ENCODE measurements around the gene JARID2.
"Not testable (repeated sequence)": the region's sequence is repeated elsewhere in the genome, so short reads cannot be mapped to it uniquely, and the experiment has no call there.

JARID2 gene

DNA sequence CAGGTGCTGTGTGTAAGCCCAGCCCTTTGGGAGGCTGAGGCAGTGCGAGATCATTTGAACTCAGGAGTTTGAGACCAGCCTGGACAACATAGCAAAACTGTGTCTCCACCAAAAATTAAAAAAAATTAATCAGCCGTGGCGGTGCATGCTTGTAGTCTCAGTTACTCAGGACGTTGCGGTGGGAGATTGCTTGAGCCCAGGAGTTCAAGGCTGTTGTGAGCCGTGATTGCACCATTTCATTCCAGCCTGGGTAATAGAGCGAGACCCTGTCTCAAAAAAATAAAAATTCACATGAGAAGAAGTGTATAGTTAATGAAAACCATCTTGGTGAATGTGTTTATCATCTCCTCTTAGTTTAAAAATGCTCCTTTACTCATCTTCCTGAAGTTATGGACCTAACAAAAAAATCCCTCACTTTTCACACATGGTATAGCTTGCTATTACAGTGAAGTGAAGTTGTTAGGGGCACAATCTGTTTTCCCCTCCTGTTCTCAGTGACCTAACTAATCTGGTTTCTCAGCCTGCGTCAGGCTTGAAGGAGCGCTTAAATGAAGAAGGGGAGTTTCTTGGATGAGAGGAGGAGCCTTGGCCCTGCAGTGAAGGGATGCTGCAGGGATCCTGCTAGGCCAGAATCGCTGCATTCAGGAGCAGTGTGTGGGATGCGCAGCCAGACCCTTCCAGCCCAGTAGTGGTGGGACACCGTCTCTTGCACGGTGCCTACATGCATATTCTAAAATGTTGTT, 45.3 kb downstream of the JARID2 start:
- no peak for DNase-seq

GRCh38 chr6:15292721-15293302, 46.9 kb downstream of the JARID2 start:
- no peak for DNase-seq

- DNase-seq = no peak
Observed at GRCh38 chr6:15293674-15294073, 47.8 kb downstream of the JARID2 start.

DNA sequence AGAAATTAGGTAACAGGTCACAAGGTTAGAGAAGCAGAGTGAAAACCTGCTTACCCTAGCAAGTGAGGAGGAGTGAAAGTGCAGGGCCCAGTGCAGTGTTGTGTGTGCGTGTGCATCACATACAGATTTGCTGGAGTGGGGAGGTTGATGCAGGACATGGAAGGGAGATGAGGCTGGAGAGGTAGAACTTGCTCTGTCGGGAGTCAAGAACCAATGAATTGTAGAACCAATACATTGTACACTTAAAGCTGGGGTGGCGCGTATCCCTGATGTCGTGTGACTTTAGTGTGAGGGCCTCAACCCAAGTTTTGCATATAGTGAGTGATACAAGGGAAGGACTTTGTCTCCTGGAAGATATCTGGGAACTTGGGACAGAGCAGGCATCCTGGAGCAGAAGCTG, 48.6 kb downstream of the JARID2 start:
- no peak for DNase-seq

DNA sequence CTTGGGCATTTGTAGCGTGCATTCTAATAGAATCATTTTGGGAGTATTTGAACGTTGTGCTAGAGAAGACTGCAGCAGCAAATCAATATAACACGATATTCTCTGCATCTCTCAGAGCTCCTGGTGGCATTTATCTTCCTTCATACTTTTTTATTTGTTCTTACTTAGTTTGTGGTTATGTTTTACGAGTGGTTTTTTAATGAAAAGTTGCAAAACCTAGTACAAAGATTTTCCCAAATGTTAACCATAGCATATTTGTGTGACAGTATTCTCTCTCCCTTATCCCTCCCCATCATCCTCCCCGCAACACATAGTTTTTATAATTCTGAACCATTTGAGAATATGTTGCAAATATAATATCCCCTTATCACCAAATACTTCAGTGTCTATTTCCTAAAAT, 50.4 kb downstream of the JARID2 start:
- DNase-seq = no peak

DNA sequence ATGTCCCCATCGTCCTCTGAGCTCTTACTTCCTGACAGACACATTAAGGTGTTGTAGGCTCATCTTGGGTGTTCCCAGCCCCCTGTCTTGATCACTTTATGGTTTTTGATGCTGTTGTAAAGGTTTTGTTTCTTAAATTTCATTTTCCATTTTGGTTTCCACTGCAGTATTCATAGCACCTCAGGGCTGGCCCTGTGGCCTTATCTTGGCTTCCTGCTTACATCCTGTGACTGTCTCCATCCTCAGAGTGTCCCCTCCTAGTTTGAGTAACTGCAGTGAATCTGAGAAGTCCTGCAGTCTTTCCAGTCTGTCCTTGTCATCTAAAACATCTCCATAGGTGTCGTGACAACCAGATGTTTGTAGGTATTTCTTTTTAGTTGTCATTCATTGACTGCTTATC, 50.9 kb downstream of the JARID2 start:
- DNase-seq = no peak

DNA sequence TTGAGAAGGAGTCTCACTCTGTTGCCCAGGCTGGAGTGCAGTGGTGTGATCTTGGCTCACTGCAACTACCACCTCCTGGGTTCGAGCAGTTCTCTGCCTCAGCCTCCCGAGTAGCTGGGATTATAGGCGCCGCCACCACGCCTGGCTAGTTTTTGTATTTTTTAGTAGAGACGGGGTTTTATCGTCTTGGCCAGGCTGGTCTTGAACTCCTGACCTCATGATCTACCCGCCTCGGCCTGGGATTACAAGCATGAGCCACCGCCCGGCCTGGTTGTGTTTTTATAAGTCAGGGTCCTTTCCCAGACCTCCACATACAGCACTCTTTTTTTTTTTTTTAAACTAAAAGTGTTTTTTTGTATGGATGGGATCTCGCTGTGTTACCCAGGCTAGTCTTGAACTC, 51.3 kb downstream of the JARID2 start:
- not testable (repeated sequence) for DNase-seq

GRCh38 chr6:15297895-15298590, 52.2 kb downstream of the JARID2 start:
- no peak for DNase-seq

DNA sequence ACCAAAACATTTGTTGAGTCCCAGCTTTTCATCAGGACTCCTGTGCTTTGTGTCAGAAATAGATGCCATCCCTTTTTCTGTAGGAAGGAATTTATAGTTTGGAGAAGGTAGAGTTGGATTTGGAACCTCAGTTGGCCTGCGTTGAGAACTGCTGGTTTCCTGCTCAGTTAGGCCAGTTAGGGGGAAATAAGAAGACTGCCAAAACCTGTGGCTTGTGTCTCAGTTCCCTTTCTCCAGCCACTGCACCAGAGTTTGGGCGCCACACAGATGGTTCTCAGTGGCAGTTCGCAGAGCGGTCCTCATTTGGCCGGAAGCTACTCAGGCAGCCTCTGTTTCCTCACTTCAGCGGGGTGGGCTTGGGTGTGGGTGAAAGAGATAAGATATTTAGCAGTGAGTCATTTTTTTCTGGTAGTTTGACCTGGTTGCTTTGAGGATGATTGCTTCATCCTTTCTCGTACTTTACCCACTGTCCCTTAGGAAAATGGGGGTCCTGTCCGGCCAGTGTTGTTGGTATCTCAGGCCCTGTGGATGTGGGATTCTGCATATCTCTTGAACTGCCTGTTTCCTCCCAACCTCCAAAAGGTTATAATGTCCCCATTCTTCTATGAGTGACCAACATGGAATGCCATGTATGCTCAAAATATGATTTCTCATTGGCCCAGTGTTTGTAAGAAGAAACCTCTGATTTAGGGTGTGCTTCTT, 53.7 kb downstream of the JARID2 start:
- no peak for DNase-seq

DNA sequence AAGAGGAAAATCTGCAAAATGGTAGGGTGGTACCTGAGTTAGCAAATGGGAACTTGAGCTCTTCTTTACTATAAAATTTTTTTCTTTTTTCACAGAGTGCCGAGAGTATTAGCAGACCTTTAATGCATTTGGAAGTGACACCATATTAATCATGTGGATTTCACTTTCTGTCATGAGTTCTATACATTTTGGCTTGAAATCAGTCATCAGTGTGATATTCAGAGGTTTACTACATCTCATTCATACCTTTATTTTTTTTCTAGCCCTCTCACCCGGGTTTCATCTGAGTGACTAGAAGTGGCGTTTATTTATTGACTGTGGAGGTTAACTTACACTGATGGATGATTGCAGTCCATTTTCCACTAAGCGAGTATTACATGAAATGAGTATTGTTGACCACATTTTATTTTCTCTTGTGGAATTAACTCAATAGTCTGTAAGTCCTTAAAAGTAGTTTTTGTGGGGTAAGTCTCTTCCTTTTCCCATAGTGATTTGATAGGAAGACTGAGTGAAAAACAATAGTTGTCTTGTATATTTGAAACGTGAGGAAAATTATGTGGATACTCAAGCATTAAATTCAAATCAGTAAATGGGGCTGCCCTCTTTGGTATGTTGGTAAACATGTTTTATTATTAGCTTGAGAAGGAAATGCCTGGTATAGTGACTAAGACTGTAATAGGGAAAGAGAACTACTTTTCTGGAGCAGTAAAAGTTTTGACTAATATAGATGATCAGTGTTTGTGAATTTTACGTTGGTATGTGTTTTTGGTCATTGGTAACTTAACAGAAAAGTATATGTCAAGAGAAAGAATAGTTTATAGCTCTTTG, 55.5 kb downstream of the JARID2 start:
- DNase-seq = no peak

GRCh38 chr6:15303162-15303919, 57.5 kb downstream of the JARID2 start:
- DNase-seq = no peak

GRCh38 chr6:15303920-15304291, 58.0 kb downstream of the JARID2 start:
- DNase-seq = no peak

DNA sequence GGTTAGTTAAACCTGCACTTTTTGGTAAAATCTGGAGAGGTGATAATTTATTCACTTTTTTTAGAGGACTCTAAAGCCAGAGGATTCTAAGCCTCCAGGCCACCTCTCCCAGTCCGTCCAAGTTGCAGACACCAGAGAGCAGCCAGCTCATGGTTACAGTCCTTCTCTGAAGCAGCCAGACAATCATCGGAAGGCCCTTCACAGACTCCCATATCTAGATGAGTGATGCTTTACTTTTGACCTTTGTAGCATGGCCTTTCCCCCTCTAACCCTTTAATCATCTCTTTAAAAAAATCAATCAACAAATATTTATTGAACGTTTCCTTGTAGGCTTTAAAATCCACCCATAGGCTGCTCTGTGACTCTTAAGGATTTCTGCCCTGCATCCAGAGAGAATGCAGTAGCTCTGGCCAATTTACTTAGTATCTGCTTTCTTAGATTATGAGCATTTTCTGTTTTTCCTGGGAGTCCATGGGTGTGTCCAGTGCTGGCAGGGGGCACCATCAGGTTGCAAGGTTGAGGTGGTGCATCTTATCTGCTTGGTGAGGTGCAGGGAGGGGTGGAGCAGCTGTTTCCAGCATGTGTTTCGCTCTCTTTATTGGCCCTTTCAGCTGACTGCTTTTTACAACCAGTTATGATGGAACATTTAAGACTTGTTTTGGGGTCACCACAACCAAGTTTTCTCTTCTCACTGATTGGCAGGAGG, 58.6 kb downstream of the JARID2 start:
- no peak for DNase-seq

GRCh38 chr6:15305496-15305895, 59.6 kb downstream of the JARID2 start:
- no peak for DNase-seq

DNA sequence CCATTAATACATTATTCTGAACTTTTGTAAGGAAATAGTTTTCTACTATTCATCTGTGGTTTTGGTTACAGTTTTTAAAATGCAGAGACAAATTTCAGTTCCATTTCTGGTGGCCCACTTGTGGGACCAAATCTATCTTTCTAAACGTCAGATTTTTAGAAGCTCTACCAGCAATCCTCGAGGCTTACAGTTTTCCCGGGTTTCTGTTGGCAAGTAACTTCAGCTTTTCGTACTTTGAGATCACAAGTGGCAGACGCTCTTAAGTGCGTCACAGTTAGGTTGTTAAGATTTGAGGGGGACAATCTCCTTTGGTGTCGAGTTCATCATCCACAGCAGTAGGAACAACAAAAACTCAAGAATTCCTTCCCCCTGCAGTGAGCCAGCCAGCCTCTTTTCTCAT, 60.0 kb downstream of the JARID2 start:
- DNase-seq = no peak

- no peak for DNase-seq
Observed at GRCh38 chr6:15308435-15309213, 62.8 kb downstream of the JARID2 start.

- DNase-seq = no peak
Observed at GRCh38 chr6:15309611-15310283, 63.9 kb downstream of the JARID2 start.

DNA sequence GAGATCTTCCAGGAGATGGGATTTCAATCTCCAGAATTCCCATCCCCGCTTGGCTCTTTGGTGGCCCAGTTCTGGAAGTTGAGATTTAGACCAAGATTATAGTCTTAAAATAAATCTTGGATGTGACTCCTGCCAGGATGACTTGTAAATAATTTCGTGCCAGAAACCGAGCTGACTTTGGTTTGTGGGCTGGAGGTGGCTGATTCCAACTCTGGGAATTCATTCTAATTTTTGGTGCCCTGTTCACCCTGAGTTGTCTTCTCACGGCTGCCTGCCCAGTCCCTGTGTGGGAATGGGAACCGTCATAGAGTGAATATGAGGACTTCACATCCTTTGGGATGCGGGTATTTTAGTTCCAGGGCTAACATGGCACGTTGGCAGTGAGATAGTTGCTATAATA, 64.8 kb downstream of the JARID2 start:
- no peak for DNase-seq

DNA sequence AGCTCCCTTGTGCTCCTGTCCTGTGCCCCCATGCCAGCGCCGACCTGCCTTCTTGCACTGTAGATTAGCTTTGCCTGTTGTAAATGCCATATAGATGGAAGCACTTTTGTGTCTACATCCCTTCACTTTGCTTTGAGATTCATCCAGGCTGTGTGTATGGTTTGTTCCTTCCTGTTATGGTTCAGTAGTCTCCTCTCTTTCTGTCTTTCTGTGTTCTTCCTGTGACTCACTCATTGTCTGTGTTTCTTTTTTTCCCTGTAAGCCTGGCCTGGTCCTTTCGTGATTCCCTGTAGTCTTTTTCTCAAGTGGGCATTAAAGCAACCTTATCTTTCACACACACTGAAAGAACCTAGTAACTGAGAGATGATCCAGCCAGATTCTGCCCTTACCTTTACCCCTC, 66.6 kb downstream of the JARID2 start:
- no peak for DNase-seq

DNA sequence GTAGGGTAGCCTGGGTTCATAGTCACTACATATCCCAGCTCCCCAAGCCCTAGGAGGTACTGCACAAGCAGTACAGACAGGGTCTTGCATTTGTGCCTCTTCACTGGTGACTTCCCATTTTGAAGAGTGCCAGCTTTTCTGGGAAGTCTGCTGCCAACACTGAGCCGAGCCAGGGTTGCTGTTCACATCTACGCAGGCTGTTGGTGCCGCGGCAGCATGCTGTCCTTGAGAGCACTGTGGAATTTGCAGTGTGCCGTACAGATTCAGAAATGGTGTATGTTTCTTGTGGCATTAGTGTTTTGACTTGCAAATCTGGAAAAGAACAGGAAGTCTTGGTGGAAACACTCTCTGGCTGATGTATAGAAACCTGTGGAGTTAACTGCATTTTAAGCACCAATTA, 67.5 kb downstream of the JARID2 start:
- no peak for DNase-seq
